Medulla oblongata (tissue), 1 donor: ENCODE measurements around the gene GLG1.
"Not testable (repeated sequence)": the region's sequence is repeated elsewhere in the genome, so short reads cannot be mapped to it uniquely, and the experiment has no call there.

Source experiments
- DNase-seq: peaks from one replicate; pipeline ENCODE4 v3.0.0-alpha.2; 2015; ENCODE audit errors: extremely low spot score

GLG1 gene

DNA sequence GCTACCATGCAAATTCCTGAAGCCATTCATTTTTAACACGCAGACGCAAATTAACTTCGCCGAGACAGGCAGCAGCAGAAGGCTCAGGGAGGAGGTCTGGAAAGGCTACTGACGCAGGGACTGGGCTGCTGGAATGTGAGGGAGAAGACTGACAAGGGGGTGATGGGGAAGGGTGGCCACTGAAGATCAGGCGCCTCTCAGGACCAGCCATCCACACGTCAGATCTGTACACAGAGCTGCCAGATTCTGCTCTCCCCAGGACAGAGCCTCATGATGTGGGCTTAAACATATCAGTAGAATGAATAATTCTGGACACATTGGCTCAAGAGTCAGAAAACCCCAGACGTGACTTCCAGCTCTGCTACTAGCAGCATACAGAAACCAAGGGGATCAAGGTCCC is 160.0 kb downstream of the GLG1 start:
- no peak for DNase-seq

- not testable (repeated sequence) for DNase-seq
Observed at GRCh38 chr16:74443624-74444346, 163.1 kb downstream of the GLG1 start.

DNA sequence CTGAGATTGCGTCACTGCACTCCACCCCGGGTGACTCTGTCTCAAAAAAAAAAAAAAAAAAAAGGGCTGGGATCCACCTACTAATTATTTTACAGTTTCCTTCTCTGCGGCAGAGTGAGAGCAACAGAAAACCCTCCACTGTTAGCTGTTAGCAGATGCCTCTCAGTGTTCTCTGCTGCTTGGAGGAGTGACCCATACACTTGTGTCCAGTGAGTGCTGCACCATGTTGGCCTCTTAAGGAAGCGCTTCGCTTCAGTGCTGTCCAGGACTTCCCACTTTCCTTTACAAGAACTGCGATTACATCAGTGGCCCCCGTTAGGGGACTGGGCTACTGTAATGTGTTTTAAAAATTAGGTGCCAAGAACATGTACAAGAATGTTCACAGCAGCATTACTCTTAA is 167.2 kb downstream of the GLG1 start:
- no peak for DNase-seq

GRCh38 chr16:74438492-74438979 is 168.4 kb downstream of the GLG1 start:
- no peak for DNase-seq

GRCh38 chr16:74431516-74431915 is 175.4 kb downstream of the GLG1 start:
- DNase-seq, result no peak

DNA sequence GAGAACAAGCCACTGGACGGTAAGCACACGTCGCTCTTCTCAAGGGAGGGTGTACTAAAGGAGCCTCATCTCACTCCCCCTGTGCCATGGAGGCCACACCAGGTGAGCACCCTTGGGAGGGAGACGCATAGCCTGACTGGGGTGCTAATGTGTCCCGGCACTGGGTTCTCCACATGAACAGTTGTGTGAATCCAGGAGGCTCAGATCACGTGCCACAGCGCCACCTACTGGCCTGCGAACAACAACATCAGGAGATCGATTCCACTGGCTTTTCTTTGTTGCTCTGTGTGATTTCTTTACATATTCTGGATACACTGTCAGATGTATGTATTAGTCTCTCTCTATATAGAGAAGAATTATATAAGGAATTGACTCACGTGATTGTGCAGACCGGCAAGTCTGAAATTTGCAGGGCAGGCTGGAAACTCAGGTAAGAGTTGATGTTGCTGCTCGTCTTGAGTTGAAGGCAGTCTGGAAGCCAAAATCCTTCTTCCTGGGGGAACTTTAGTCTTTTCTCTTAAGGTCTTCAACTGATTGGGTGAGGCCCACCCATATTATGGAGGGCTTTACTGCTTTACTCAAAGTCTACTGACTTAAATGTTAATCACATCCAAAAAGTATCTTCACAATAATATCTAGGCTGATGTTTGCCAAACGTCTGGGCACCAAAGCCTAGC is 176.7 kb downstream of the GLG1 start:
- peak; percentile 31 for DNase-seq

DNA sequence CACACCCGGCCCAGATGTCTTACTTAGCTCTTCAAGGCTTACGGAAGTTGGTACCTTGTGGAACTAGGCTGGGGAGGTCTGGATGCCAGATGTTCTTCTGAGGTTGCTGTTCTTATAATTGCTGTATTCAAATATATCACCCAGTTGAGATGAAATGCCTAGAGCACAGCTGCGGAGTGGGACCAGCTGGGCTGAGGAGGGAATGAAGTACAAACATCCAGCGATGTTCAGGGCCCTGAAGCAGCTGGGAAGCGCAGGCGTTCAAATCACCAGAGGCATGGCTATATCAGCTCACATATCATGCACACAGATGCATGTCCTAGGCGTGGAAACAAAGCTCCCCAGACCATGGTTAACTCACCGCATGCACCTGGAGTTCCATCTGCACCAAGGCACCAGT is 178.4 kb downstream of the GLG1 start:
- not testable (repeated sequence) for DNase-seq

GRCh38 chr16:74425751-74426150 is 181.2 kb downstream of the GLG1 start:
- DNase-seq, result not testable (repeated sequence)

DNA sequence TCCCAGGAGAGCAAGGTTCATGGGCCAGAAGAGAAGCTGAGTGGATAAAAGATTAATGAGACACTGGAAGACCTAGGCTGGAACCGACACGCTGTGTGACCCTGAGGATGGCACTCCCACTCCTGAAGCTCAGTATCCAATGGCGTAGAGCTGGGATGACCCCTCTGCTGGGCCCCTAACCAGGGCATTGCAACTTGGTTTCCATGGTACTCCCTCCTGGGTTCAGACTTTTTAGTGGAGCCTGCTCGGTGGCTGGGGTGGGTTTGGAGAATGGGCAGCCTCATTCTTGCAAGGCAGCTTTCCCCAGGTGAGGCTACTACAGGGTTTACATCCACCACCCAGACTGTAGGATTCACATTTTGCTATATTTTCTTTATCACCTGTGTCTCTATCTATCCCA is 183.2 kb downstream of the GLG1 start:
- DNase-seq, result not testable (repeated sequence)

GRCh38 chr16:74422086-74422485 is 184.8 kb downstream of the GLG1 start:
- not testable (repeated sequence) for DNase-seq

DNA sequence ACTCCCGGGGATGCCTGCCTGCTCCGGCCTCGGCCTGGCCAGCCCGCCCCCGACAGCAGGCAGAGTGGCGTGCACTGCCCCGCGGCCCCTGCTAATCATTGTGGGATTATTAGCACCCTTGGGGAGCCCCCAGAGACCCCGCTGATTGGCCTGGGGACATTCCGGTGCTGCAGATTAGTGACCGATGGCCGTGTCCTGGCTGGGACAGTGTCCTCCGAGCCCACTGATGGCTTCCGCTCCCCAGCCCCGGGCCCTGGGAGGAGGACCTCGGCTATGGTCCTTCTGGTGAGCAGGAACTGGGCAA is 185.5 kb downstream of the GLG1 start:
- not testable (repeated sequence) for DNase-seq

GRCh38 chr16:74420612-74421481 is 186.1 kb downstream of the GLG1 start, which contains the start of gene CLEC18B:
TSS of gene CLEC18B (minus strand) at chr16:74421478. CDS start at chr16:74421270, 208 bp downstream.
- DNase-seq, result peak; percentile 33

- not testable (repeated sequence) for DNase-seq
Observed at GRCh38 chr16:74419811-74420210, 187.1 kb downstream of the GLG1 start.

GRCh38 chr16:74417897-74418296 is 189.0 kb downstream of the GLG1 start:
- DNase-seq, result not testable (repeated sequence)

DNA sequence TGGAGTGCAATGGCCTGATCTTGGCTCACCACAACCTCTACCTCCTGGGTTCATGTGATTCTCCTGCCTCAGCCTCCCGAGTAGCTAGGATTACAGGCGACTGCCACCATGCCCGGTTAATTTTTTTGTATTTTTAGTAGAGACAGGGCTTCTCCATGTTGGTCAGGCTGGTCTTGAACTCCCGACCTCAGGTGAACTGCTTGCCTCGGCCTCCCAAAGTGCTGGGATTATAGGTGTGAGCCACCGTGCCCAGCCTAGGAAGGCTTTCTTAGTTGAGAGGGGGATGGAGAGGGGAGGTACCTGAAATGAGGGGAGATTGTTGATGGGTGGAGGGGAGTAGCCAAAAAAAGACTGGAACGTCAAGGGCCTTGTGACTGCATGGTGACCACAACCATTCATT is 193.0 kb downstream of the GLG1 start:
- DNase-seq, result not testable (repeated sequence)

DNA sequence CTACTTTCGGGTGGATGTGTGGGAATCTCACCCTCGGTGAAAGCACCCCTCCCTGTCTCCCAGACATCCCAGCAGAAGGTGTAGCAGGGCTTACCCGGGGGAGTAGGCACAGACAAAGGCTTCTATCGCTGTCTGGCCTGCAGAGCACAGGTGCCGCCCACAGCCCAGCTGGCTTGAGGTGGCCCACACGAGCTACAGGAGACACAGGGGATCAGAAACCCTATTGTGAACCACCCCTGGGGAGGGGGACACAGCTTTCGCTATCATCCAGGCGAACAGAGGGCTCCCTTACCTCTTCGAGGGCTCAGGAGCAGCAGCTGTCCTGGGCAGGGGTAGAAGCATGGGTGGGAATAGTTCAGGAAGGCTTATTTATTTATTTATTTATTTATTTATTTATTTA is 193.4 kb downstream of the GLG1 start:
- not testable (repeated sequence) for DNase-seq

- not testable (repeated sequence) for DNase-seq
Observed at GRCh38 chr16:74412775-74413390, 194.0 kb downstream of the GLG1 start.

GRCh38 chr16:74412138-74412774 is 194.7 kb downstream of the GLG1 start:
- not testable (repeated sequence) for DNase-seq

GRCh38 chr16:74410981-74411380 is 195.9 kb downstream of the GLG1 start:
- not testable (repeated sequence) for DNase-seq

- DNase-seq, result not testable (repeated sequence)
Observed at GRCh38 chr16:74410057-74410957, 196.6 kb downstream of the GLG1 start.
